Measurements from ENCODE around the gene CACNA1S.

CACNA1S gene

GRCh38 chr1:201032408-201032807 is 79.8 kb downstream of the CACNA1S start:
- no peak for DNase-seq (ENCODE audit: low read depth in 2 of 2)

- DNase-seq (ENCODE audit: low read depth in 2 of 2), result no peak
Measured at GRCh38 chr1:201028461-201028889, 83.8 kb downstream of the CACNA1S start.

GRCh38 chr1:201026836-201027235 is 85.4 kb downstream of the CACNA1S start:
- DNase-seq (ENCODE audit: low read depth in 2 of 2), result no peak

DNA sequence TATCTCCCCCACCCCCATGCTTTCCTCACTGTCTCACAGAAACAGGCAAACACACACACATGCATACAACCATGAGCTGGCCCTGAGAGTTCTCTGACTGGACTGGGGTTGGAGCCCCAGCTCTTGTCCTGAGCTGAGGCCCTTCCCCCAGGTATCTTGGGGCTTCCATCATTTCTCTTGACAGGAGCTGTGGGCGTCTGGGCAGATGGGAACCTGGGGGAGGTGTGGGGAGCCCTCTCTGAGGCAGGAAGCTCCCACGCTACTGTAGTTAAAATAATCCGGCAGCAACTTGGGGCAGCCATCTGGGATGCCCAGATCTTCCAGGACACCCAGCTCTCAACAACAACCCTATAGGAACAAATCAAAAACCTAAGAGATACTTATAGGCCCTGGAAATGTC is 86.0 kb downstream of the CACNA1S start:
- no peak for DNase-seq (ENCODE audit: low read depth in 2 of 2)

- no peak for DNase-seq (ENCODE audit: low read depth in 2 of 2)
Measured at GRCh38 chr1:201025571-201026002, 86.6 kb downstream of the CACNA1S start.

- no peak for DNase-seq (ENCODE audit: low read depth in 2 of 2)
Measured at GRCh38 chr1:201024625-201024998, 87.6 kb downstream of the CACNA1S start.

DNA sequence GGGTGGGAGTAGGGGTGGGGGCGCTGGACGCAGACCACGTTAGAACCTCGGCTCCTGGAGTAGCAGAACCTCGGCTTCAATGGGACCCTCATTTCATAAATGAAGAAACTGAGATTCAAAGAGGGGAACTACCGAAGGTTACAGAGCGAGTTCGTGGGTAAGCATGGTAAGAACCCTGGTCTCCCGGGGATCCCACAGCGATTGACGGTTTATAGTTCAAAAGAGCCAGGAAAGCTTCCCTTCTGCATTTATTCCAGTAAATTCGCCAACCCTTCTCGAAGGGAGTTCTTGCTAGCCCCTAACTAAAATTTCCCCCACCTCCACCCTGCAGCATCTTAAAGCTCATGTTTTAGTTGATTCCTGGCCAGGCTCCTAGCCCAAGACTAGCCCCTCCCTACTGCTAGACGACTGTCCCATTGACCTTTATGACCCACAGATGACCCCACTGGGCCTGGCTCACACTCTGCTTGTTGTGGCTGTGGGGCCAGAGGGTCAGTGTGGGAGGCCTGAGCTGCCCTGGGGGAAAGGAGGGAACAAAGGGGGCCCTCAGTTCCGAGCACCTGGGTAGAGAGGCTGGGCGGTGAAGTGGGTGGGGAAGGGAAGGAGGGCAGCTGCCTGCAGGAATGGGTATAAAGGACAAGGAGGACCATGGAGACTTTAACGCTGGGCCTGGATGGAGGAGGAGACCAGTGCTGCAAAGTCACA is 88.2 kb downstream of the CACNA1S start:
- DNase-seq (ENCODE audit: low read depth in 2 of 2), result no peak

DNA sequence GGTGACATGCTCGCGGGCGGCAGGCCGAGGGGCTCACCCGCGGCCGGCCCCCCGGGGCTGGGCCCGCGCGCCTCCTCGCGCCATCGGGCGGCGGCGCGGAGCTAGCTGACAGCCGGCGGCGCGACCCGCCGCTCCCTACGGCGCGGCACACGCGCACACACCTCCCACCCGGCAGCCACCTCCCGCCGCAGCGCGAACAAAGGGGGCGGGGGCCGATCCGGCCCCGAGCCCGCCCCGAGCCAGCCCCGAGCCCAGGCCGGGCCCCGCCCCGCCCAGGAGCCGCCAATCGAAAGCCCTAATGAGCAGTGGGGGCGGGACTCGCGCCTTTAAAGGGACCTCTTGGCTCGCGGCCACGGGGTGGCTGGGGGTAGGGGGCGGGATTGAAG is 88.7 kb downstream of the CACNA1S start, which contains the start of gene KIF21B:
Gene KIF21B, minus strand, starts transcription at position 198 of the 386 bp plus-strand sequence. CDS start 331 bp downstream, outside the sequence.
- peak in 1 of 2 experiments; percentile 33 for DNase-seq (ENCODE audit: low read depth in 2 of 2)

GRCh38 chr1:201022820-201023516 is 89.3 kb downstream of the CACNA1S start:
- no peak for DNase-seq (ENCODE audit: low read depth in 2 of 2)

GRCh38 chr1:201022493-201022819 is 89.8 kb downstream of the CACNA1S start:
- DNase-seq (ENCODE audit: low read depth in 2 of 2), result no peak

GRCh38 chr1:201021630-201022492 is 90.4 kb downstream of the CACNA1S start:
- DNase-seq (ENCODE audit: low read depth in 2 of 2), result no peak

DNA sequence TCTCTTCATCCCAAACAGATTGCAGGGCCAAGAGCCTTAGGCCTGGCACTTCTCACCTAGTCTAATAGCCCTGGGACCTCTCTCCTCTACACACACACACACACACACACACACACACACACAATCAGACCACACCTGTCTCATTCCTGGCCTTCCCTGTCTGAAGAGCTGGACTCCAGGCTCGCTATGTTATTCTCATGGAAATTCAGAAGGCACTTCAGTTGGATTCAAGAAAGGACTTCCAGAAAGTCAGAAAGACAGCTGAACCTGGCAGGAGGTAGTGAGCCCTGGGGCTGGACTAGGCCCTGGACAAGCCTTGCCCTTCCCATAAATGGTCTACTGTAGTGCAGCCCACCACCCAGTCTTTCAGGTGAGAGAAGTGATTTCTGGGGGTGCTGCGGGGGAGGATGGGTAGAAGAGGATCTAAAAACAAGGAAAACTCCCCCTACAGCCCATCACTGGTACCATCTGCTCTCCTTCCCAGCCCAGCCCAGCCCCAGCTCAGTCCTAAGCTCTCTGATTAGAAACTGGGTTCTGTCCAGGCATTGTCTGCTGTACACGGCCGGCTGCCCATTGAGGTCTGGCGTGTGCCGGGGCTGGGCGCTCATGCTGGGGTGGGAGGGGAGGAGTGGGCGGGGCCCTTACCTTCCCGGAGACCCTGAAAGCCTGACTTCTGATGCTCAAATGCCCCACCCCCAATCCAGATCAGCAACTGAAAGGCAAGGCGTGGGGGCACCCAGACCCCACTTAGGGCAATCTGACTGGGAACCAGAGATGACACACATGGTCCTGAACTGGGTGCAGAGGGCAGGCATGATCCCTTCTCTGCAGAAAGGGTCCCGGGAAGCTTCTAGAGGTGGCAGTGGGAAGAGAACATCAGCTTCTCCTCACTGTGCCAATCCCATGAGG is 91.3 kb downstream of the CACNA1S start:
- no peak for DNase-seq (ENCODE audit: low read depth in 2 of 2)

- no peak for DNase-seq (ENCODE audit: low read depth in 2 of 2)
Measured at GRCh38 chr1:201020040-201020591, 92.1 kb downstream of the CACNA1S start.

DNA sequence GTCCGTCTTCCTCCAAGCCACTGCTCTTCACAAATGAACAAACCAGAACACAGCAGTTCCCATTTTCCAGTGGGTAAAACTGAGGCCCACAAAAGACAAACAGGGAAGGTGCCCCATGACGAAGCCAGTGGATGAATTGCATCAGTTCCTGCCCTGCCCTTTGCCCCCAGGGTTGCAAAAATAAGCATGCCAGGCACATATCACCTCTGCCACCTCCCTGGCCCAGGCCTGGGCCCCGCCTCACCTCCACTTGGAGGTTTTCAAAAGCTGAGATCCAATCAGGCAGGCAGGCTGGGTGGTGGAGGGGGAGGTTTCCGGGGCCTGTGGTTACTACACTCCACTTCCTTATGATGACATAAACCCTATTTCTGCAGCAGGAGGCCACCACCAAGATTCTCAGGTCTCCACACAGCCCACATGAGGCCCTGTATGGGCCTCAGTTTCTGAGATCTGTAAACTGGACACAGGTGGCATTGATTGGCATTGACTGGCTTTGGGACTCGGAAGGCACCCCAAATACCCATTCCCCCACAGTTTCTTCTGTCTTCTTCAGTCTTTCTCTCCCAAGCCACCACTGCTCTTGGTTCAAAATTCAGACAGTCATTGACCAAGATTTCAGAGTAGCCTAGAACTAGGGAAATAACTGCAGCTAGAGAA is 92.8 kb downstream of the CACNA1S start:
- DNase-seq (ENCODE audit: low read depth in 2 of 2), result no peak

GRCh38 chr1:201017828-201018163 is 94.4 kb downstream of the CACNA1S start:
- DNase-seq (ENCODE audit: low read depth in 2 of 2), result no peak

DNA sequence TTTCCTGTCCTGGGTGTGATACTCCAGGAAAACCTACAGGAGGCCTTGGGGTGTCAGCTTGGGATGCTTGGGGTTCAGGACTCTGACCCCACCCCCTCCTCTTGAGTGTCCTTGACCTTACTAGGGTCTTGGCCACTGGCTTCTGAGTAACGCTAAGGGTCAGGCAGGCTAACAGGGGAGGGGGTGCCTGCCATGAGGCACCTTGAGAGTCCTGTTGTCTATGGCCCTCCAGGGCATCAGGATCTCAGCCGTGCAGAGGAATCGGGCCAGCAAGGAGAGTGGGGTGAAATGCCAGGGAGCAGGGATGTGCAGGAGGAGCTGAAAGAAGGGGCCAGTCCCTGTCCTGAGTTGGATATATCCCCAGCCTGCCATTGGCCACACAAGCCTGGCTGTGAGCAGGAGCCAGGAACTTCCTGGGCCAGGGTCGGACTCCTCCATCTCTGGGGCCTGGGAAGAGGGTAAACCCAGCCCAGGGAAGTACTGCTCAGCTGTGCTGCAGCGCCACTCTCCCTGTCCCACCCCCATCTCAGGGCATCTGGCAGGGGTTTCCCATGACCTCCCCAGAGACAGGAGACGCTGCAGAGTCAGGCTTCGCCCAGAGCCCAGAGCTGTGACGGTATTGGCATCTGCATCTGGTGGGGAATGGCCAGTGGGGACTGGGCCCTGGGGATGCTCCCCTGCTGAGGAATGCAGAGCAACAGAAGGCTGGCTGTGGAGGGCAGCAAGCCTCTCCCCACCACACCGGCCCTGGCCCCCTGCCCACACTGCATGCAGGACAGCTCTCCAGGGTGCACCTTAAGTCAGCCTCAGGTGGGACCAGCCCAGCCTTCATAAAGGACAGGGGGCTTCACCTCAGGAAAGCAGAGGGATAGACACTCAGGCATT is 95.0 kb downstream of the CACNA1S start:
- DNase-seq (ENCODE audit: low read depth in 2 of 2), result no peak

DNA sequence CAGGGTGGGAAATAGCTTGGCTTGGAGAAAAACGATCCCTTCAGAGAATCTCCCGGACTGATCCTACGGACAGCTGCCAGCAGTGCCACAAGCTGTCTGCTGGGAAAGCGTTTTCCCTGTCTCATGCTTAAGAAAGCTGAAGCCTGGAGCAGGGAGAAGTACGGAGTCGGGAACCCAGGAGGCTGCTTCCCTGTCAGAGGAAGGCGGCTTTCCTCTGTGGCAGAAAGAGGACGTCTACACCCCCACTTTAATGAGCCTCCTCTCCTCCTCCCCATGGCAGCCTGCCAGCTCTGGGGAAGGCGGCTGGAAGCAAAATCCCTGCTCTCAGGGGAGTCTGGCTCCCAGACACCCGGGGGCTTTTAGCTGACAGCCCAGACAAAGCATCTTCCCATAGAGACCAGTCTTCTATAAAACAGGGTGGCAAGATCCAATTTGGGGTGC is 96.0 kb downstream of the CACNA1S start:
- DNase-seq (ENCODE audit: low read depth in 2 of 2), result no peak

GRCh38 chr1:201015551-201016091 is 96.6 kb downstream of the CACNA1S start:
- no peak for DNase-seq (ENCODE audit: low read depth in 2 of 2)

- no peak for DNase-seq (ENCODE audit: low read depth in 2 of 2)
Measured at GRCh38 chr1:201014816-201015200, 97.4 kb downstream of the CACNA1S start.
